GM19351 (cell line): ENCODE results near the gene KIF6.
"Not testable (repeated sequence)": the region's sequence is repeated elsewhere in the genome, so short reads cannot be mapped to it uniquely, and the experiment has no call there.

Source experiments
- ATAC-seq: cut with Tn5 transposase; IDR thresholded peaks from one replicate; pipeline ENCODE4 v1.9.1; 2021; ENCODE audit warnings: mild to moderate bottlenecking, moderate library complexity; ENCODE audit not compliant: unreplicated experiment

The KIF6 gene

GRCh38 chr6:39723350-39723749 lies 1.9 kb downstream of the KIF6 start:
- ATAC-seq: not testable (repeated sequence)

GRCh38 chr6:39714802-39715201 lies 10.4 kb downstream of the KIF6 start:
- no peak for ATAC-seq

GRCh38 chr6:39707962-39708683 lies 17.1 kb downstream of the KIF6 start:
- ATAC-seq: no peak

- ATAC-seq: no peak
Measured at GRCh38 chr6:39706819-39707335, 18.3 kb downstream of the KIF6 start.

- no peak for ATAC-seq
Measured at GRCh38 chr6:39702265-39702664, 22.9 kb downstream of the KIF6 start.

- no peak for ATAC-seq
Measured at GRCh38 chr6:39700362-39700761, 24.8 kb downstream of the KIF6 start.

- ATAC-seq: no peak
Measured at GRCh38 chr6:39698789-39699188, 26.4 kb downstream of the KIF6 start.

GRCh38 chr6:39696986-39697788 lies 28.0 kb downstream of the KIF6 start:
- no peak for ATAC-seq

- no peak for ATAC-seq
Measured at GRCh38 chr6:39695447-39695846, 29.8 kb downstream of the KIF6 start.

- no peak for ATAC-seq
Measured at GRCh38 chr6:39693206-39693605, 32.0 kb downstream of the KIF6 start.

GRCh38 chr6:39688494-39688893 lies 36.7 kb downstream of the KIF6 start:
- no peak for ATAC-seq

- ATAC-seq: no peak
Measured at GRCh38 chr6:39686976-39687375, 38.2 kb downstream of the KIF6 start.

GRCh38 chr6:39685938-39686337 lies 39.3 kb downstream of the KIF6 start:
- no peak for ATAC-seq

- no peak for ATAC-seq
Measured at GRCh38 chr6:39685489-39685826, 39.8 kb downstream of the KIF6 start.

- ATAC-seq: no peak
Measured at GRCh38 chr6:39684790-39685488, 40.3 kb downstream of the KIF6 start.

GRCh38 chr6:39681674-39682121 lies 43.5 kb downstream of the KIF6 start:
- no peak for ATAC-seq

- no peak for ATAC-seq
Measured at GRCh38 chr6:39678914-39679313, 46.3 kb downstream of the KIF6 start.

GRCh38 chr6:39677318-39677717 lies 47.9 kb downstream of the KIF6 start:
- ATAC-seq: not testable (repeated sequence)

GRCh38 chr6:39670519-39670918 lies 54.7 kb downstream of the KIF6 start:
- ATAC-seq: no peak

- ATAC-seq: no peak
Measured at GRCh38 chr6:39669973-39670342, 55.2 kb downstream of the KIF6 start.

- no peak for ATAC-seq
Measured at GRCh38 chr6:39669207-39669972, 55.8 kb downstream of the KIF6 start.
